GM13977 (cell line): ENCODE data around the gene HOMER2.

Source experiments
- DNase-seq: peaks from one replicate; pipeline ENCODE4 v3.0.0; 2012; ENCODE audit warnings: low spot score
- CTCF ChIP-seq: IDR thresholded peaks from 2 replicates; pipeline ENCODE4 v1.5.1; 2012; ENCODE audit warnings: mild to moderate bottlenecking, control low read depth; ENCODE audit not compliant: insufficient read depth; ENCODE audit errors: extremely low read depth, missing control alignments
- in situ Hi-C: fragments of 300-500 bp; cut with MboI; formaldehyde crosslinking; loops from one replicate; pipeline ENCODE4 v1.12.0; 2022; ENCODE audit warnings: low sequenced_read_pairs, low pct_unique_long_range_greater_than_20kb, mixed read lengths, inconsistent platforms; ENCODE audit not compliant: unreplicated experiment

Gene HOMER2

DNA sequence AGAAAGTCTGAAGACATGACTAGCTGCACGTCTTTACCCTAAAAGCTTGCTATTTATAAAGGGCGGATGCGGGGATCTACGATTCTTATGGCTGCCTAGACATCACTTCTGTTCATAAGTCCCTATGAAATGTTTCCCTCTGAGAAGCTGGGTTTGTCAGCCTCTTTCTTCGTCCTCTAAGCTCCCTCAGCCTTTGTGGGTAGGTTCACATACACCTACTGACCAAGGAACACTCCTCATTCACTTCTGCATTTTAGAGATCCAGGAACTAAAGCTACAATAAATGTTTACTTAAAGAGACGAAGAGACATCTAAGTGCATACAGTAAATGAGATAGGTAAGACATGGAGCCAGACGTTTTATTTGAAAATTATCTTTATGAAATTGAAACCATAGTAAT is 16.8 kb upstream of the HOMER2 start:
- in situ Hi-C loops, result loop anchor here (25.0 kb wide), 1 partner anchor 407 kb away; no protein-coding TSS in a partner anchor
- TF ChIP-seq CTCF, result no peak
- DNase-seq, result no peak

DNA sequence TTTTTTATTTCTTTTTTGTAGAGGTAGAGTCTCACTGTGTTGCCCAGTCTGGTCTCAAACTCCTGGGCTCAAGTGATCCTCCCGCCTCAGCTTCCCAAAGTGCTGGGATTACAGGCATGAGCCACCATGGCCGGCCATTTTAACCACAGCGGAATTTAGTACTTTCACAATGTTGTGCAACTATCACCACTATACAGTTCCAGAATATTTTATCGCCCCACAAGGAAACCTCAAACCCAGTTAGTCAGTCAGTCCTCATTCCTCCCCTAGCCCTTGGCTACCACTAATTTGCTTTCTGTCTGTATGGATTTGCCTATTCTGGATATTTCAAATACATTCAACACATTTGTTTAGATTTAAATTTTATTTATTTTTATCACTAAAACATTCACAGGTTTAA is 15.5 kb upstream of the HOMER2 start:
- no peak for TF ChIP-seq CTCF

DNA sequence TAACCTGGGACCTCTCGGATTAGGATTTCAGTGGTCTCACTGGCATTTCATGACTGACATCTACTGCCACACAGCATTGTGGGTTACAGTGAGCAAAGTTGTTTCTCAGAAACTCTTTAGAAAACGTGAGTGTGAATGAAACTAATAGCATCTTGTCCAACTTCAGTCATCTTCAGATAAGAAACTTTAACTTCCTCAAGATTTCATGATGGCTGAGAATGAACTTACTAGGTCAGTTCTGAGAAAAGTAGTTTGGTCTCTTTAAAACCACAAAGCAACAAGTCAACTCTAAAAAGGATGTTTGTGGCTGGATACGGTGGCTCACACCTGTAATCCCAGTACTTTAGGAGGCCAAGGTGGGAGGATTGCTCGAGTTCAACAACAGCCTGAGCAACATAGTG is 14.2 kb upstream of the HOMER2 start:
- DNase-seq, result peak; percentile 46
- in situ Hi-C loops, result loop anchor here (25.0 kb wide), 1 partner anchor 404 kb away; no protein-coding TSS in a partner anchor
- TF ChIP-seq CTCF, result no peak

More for the DNA sequence above, 15.5 kb upstream of the HOMER2 start:
- no peak for DNase-seq
- in situ Hi-C loops, result loop anchor here (25.0 kb wide), 1 partner anchor 406 kb away; no protein-coding TSS in a partner anchor

DNA sequence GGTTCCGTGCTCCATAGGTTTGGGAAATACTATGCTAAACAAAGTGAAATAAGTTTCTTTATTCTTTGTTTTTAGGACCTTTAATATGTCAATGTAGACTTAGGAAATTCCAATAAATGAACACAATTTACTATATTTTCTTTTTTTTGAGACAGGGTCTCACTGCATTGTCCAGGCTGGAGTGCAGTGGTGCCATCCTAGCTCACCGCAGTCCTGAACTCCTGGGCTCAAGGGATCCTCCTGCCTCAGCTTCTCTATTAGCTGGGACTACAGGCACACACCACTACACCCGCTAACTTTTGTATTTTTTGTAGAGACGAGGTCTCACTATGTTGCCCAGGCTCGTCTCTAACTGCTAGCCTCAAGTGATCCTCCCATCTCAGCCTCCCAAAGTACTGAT is 12.4 kb upstream of the HOMER2 start:
- in situ Hi-C loops, result loop anchor here (25.0 kb wide), 1 partner anchor 403 kb away; no protein-coding TSS in a partner anchor
- no peak for DNase-seq
- TF ChIP-seq CTCF, result no peak

DNA sequence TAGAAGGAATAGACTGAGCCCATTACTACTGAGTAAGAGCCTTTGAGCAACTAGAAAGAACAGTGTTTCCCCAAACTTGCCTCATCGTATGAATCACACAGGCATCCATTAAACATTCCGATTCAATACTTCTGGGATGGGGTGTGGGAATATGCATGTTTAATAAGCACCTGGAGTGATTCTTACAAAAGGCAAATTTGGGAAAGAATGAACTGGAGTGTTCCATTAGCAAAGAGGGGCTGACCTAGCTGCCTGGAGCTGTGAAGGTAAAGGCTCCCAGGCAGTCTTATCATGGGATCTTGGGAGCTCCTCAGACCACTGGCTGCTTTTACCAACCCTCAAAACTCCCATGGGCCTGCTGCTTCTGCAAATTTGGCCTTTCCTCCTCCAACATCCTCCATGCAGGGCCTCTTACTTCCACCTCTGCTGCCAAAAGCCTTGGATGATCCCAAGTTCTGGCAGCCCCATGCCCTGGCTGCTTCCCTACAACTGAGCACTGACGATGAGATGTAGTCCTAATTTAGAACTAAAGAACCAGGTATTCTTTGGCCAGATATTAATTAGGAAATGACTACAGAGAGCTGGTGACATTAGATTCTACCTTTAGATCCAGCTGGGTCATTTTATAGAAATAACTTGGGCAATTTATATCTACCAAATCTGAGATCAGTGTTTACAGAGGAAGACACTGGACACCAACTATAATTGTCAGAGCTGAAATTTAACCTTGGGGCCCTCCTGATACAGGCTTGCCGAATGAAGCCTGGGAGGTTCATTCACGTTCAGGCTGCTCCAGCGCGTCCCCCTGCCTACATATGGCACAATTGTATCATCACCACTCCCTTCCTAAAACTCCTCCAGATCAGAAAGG is 11.2 kb upstream of the HOMER2 start:
- in situ Hi-C loops, result loop anchor here (25.0 kb wide), 1 partner anchor 401 kb away; no protein-coding TSS in a partner anchor
- no peak for TF ChIP-seq CTCF
- DNase-seq, result no peak

DNA sequence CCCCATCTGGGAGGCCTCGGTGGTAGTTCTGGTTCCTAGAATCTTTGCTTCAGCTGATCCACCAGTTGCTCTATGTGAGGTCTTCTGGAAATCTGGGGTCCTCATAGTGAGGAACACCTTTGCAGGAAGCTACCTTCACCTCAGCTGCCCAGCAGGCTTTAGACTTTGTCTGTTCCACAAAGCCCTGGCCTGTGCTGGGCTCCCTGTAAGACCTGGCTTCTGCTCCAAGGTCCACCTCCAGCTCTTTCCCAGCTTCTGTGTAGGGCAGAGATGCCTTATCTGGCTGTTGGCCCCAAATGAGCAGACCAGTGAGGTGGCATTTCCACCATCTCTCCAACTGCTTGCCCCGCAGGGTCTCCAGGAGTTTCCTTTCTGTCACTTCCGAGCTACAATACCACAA is 8.2 kb upstream of the HOMER2 start:
- in situ Hi-C loops, result loop anchor here (25.0 kb wide), 1 partner anchor 398 kb away; no protein-coding TSS in a partner anchor
- no peak for TF ChIP-seq CTCF
- no peak for DNase-seq
